GM21737 (cell line): Measurements from ENCODE around the gene RAB6A.
A peak's percentile ranks its signal among the peaks of the same experiment; 100 is the strongest.
"Not testable (repeated sequence)": the region's sequence is repeated elsewhere in the genome, so short reads cannot be mapped to it uniquely, and the experiment has no call there.

Source experiments
- ATAC-seq: cut with Tn5 transposase; IDR thresholded peaks from one replicate; pipeline ENCODE4 v1.9.1; 2021; ENCODE audit warnings: mild to moderate bottlenecking, moderate library complexity; ENCODE audit not compliant: unreplicated experiment

Gene RAB6A

GRCh38 chr11:73729594-73730206 lies 31.2 kb downstream of the RAB6A start:
- ATAC-seq: no peak

GRCh38 chr11:73728000-73728399 lies 32.9 kb downstream of the RAB6A start:
- ATAC-seq: no peak

- no peak for ATAC-seq
Observed at GRCh38 chr11:73726825-73727224, 34.0 kb downstream of the RAB6A start.

- no peak for ATAC-seq
Observed at GRCh38 chr11:73717136-73717535, 43.7 kb downstream of the RAB6A start.

GRCh38 chr11:73716153-73717056 lies 44.5 kb downstream of the RAB6A start:
- ATAC-seq: no peak

- ATAC-seq: no peak
Observed at GRCh38 chr11:73715541-73715940, 45.3 kb downstream of the RAB6A start.

GRCh38 chr11:73710964-73711363 lies 49.9 kb downstream of the RAB6A start:
- ATAC-seq: no peak

- ATAC-seq: no peak
Observed at GRCh38 chr11:73705053-73705452, 55.8 kb downstream of the RAB6A start.

GRCh38 chr11:73693899-73694525 lies 66.9 kb downstream of the RAB6A start:
- no peak for ATAC-seq

- ATAC-seq: no peak
Observed at GRCh38 chr11:73680687-73681086, 80.2 kb downstream of the RAB6A start.

- not testable (repeated sequence) for ATAC-seq
Observed at GRCh38 chr11:73676552-73676951, 84.3 kb downstream of the RAB6A start.

- ATAC-seq: no peak
Observed at GRCh38 chr11:73671701-73672100, 89.2 kb downstream of the RAB6A start.

GRCh38 chr11:73670808-73671207 lies 90.1 kb downstream of the RAB6A start:
- ATAC-seq: no peak

GRCh38 chr11:73667891-73668290 lies 93.0 kb downstream of the RAB6A start:
- ATAC-seq: no peak

- no peak for ATAC-seq
Observed at GRCh38 chr11:73664877-73665276, 96.0 kb downstream of the RAB6A start.

- ATAC-seq: no peak
Observed at GRCh38 chr11:73663604-73664495, 97.0 kb downstream of the RAB6A start.

GRCh38 chr11:73662445-73663157 lies 98.3 kb downstream of the RAB6A start:
- ATAC-seq: no peak

- ATAC-seq: peak; percentile 74
Observed at GRCh38 chr11:73661035-73661628, 99.7 kb downstream of the RAB6A start.

GRCh38 chr11:73660497-73661034 lies 100.3 kb downstream of the RAB6A start:
- ATAC-seq: no peak

GRCh38 chr11:73659961-73660360 lies 100.9 kb downstream of the RAB6A start:
- ATAC-seq: no peak
